ENCODE data around the gene SLC7A9.

The SLC7A9 gene

DNA sequence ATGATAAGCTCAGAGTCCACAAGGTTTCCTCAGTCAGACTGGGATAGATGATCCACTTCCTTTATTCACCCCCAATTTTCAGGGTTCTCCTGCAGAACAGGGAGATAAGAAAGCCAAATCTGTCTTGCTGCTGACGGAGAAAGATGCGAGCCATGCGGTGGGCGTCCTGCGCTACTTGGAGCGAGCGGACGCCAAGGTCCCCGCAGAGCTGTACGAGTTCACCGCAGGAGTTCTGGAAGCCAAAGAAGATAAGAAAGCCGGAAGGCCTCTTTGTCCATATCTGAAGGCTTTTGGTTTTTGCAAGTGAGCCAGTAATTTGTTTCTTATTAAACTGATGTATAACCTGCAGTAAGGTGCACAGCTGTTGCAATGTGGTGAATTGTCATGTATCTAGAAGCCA is 66.7 kb downstream of the SLC7A9 start:
- TF ChIP-seq, protein P1, sequence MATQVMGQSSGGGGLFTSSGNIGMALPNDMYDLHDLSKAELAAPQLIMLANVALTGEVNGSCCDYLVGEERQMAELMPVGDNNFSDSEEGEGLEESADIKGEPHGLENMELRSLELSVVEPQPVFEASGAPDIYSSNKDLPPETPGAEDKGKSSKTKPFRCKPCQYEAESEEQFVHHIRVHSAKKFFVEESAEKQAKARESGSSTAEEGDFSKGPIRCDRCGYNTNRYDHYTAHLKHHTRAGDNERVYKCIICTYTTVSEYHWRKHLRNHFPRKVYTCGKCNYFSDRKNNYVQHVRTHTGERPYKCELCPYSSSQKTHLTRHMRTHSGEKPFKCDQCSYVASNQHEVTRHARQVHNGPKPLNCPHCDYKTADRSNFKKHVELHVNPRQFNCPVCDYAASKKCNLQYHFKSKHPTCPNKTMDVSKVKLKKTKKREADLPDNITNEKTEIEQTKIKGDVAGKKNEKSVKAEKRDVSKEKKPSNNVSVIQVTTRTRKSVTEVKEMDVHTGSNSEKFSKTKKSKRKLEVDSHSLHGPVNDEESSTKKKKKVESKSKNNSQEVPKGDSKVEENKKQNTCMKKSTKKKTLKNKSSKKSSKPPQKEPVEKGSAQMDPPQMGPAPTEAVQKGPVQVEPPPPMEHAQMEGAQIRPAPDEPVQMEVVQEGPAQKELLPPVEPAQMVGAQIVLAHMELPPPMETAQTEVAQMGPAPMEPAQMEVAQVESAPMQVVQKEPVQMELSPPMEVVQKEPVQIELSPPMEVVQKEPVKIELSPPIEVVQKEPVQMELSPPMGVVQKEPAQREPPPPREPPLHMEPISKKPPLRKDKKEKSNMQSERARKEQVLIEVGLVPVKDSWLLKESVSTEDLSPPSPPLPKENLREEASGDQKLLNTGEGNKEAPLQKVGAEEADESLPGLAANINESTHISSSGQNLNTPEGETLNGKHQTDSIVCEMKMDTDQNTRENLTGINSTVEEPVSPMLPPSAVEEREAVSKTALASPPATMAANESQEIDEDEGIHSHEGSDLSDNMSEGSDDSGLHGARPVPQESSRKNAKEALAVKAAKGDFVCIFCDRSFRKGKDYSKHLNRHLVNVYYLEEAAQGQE (IDR thresholded peaks at IDR 0.05; ENCODE audit: insufficient read depth in 1 of 2, low read depth in 2 of 2, low read length in 2 of 2), result no peak
- no peak for TF ChIP-seq POLR2AphosphoS5 (IDR thresholded peaks at IDR 0.05; ENCODE audit: low read depth, low read length)
- no peak for TF ChIP-seq FOXP2 (optimal IDR thresholded peaks at IDR 0.05; ENCODE audit: borderline replicate concordance, extremely low read depth, extremely low read length, insufficient read depth)
- no peak for TF ChIP-seq TAF1 (IDR thresholded peaks at IDR 0.05; ENCODE audit: borderline replicate concordance, insufficient read depth, low read length)

DNA sequence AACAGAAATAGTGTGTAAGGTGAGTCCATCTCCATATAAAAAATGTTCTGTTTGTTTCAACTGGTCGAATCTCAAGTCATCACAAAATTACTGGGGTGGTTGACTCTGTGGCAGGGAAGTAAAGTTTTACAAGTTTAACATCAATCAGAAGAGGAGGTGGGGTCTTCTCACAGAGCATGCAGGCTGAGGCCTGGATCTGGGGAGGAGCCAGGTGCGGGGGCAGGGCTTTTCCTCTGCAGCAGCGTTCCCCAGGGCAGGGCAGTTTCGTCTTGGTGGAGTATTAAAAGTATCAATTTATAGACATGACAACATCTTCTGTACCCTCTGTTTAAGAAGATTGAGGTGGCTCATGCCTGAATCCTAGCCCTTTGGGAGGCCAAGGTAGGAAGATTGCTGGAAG is 68.8 kb downstream of the SLC7A9 start:
- TF ChIP-seq SIN3A (IDR thresholded peaks at IDR 0.05; ENCODE audit: borderline replicate concordance, insufficient read depth, low read length) (no peak), TAF1 (IDR thresholded peaks at IDR 0.05; ENCODE audit: borderline replicate concordance, insufficient read depth, low read length) (no peak)

DNA sequence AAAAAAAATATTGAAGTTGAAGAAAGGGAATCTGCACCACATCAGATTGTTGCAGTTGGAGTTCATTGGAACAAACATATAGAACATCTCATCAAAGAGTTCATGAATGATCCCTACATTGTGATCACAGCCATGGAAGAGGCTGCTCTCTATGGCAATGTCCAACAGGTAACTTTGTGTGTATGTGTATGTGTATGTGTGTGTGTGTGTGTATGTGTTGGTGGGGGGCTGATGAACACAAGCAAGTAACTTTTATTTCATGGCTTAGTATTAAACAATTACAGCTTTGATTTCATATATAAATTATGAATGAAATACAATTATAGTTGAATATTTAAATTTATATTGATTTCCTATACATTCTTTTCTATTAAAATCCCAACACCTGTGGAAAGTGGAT is 69.4 kb downstream of the SLC7A9 start:
- no peak for TF ChIP-seq SIN3A (IDR thresholded peaks at IDR 0.05; ENCODE audit: borderline replicate concordance, insufficient read depth, low read length)
- TF ChIP-seq, protein P1 (IDR thresholded peaks at IDR 0.05; ENCODE audit: insufficient read depth in 1 of 2, low read depth in 2 of 2, low read length in 2 of 2), result no peak
- TF ChIP-seq FOXP2 (optimal IDR thresholded peaks at IDR 0.05; ENCODE audit: borderline replicate concordance, extremely low read depth, extremely low read length, insufficient read depth), result no peak
- TF ChIP-seq POLR2AphosphoS5 (IDR thresholded peaks at IDR 0.05; ENCODE audit: low read depth, low read length), result no peak
- no peak for TF ChIP-seq TAF1 (IDR thresholded peaks at IDR 0.05; ENCODE audit: borderline replicate concordance, insufficient read depth, low read length)

DNA sequence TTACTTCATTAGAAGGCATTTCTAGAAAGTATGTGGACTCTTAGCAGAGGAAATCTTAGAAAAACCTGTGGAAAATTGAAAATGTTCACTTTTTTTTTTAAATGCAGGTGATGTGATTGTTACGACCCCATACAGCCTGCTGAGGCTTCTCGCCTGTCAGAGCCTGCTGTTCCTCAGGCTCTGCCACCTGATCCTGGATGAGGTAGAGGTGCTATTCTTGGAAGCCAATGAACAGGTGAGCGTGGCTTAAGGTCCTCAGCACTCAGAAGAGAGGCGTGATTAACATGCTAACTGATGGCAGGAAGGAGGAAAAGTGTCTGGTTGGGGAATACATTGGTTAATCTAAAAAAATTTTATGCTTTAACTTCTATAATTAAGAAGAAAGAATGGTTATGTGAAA is 71.4 kb downstream of the SLC7A9 start:
- TF ChIP-seq TAF1 (IDR thresholded peaks at IDR 0.05; ENCODE audit: borderline replicate concordance, insufficient read depth, low read length) (no peak), SIN3A (IDR thresholded peaks at IDR 0.05; ENCODE audit: borderline replicate concordance, insufficient read depth, low read length) (no peak), FOXP2 (optimal IDR thresholded peaks at IDR 0.05; ENCODE audit: borderline replicate concordance, extremely low read depth, extremely low read length, insufficient read depth) (no peak), POLR2AphosphoS5 (IDR thresholded peaks at IDR 0.05; ENCODE audit: low read depth, low read length) (no peak)
- TF ChIP-seq, protein P1 (IDR thresholded peaks at IDR 0.05; ENCODE audit: insufficient read depth in 1 of 2, low read depth in 2 of 2, low read length in 2 of 2), result no peak

DNA sequence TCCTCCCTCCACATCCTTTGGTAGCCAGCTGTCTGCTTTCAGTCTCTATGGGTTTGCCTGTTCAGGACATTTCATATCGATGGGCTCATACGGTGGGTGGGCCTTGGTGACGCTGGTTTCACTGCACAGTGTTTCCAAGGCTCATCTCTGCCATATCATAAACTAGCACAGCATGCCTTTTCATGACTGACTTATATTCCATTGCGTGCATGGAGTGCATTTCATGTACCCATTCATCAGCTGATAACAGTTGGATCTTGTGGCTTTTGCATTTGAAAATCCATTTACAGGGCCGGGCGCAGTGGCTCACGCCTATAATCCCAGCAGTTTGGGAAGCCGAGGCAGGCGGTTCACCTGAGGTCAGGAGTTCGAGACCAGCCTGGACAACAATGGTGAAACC is 80.1 kb downstream of the SLC7A9 start:
- TF ChIP-seq POLR2AphosphoS5 (IDR thresholded peaks at IDR 0.05; ENCODE audit: low read depth, low read length) (no peak), FOXP2 (optimal IDR thresholded peaks at IDR 0.05; ENCODE audit: borderline replicate concordance, extremely low read depth, extremely low read length, insufficient read depth) (no peak), TAF1 (IDR thresholded peaks at IDR 0.05; ENCODE audit: borderline replicate concordance, insufficient read depth, low read length) (no peak), SIN3A (IDR thresholded peaks at IDR 0.05; ENCODE audit: borderline replicate concordance, insufficient read depth, low read length) (no peak)
- TF ChIP-seq, protein P1 (IDR thresholded peaks at IDR 0.05; ENCODE audit: insufficient read depth in 1 of 2, low read depth in 2 of 2, low read length in 2 of 2), result no peak
